CD4-positive, alpha-beta T cell treated with Interleukin-6 at 100 ng/mL for 8 hours (primary cell): ENCODE data around the gene DDIT4L.
"Not testable (repeated sequence)": the region's sequence is repeated elsewhere in the genome, so short reads cannot be mapped to it uniquely, and the experiment has no call there.

Source experiments
- DNase-seq: peaks from one replicate; pipeline ENCODE4 v3.0.0-alpha.2; 2020; ENCODE audit warnings: mixed read lengths, low spot score

Gene DDIT4L

DNA sequence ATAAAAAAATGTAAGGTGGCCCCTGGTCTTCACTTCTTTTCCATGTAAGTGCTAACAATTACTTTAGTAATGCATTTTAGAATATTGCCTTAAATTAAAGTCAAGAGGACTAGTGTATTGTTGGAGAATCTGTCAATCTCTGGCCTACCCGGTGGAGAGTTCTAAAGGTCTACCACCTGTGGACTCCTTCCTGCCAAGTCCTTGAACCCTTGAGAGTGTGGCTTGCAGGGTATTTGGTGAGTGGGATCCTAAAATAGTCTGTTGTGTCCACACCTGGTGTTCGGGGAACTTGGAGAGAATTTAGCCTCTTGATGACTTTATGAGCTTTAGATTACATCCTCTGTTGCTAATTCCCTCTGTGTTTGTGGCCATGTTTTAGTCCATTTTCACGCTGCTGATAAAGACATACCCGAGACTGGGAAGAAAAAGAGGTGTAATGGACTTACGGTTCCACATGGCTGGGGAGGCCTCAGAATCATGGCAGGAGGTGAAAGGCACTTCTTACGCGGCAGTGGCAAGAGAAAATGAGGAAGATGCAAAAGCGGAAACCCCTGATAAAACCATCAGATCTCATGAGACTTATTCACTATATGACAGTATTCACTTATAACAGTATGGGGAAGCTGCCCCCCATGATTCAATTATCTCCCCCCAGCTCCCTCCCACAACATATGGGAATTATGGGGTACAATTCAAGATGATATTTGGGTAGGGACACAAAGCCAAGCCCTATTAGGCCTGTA is 23.8 kb downstream of the DDIT4L start:
- DNase-seq: no peak

DNA sequence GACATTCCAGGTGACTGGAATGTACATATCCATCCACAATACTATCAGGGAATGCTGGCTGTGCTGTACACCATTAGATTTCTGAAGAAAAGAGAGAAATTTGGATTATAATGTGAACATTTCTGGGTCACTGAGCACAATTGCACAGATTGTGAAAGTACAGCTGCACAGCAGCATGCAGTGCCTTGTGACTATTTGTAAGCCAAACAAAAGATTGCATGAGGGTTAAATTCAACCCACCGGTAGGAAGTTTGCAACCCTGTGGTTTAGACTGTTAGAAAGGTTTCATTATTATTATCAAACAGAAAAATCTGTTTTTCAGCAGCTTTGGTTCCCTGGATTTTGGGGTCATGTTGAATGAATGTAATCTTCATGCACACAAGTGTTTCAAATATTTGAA is 24.5 kb downstream of the DDIT4L start:
- DNase-seq: no peak

DNA sequence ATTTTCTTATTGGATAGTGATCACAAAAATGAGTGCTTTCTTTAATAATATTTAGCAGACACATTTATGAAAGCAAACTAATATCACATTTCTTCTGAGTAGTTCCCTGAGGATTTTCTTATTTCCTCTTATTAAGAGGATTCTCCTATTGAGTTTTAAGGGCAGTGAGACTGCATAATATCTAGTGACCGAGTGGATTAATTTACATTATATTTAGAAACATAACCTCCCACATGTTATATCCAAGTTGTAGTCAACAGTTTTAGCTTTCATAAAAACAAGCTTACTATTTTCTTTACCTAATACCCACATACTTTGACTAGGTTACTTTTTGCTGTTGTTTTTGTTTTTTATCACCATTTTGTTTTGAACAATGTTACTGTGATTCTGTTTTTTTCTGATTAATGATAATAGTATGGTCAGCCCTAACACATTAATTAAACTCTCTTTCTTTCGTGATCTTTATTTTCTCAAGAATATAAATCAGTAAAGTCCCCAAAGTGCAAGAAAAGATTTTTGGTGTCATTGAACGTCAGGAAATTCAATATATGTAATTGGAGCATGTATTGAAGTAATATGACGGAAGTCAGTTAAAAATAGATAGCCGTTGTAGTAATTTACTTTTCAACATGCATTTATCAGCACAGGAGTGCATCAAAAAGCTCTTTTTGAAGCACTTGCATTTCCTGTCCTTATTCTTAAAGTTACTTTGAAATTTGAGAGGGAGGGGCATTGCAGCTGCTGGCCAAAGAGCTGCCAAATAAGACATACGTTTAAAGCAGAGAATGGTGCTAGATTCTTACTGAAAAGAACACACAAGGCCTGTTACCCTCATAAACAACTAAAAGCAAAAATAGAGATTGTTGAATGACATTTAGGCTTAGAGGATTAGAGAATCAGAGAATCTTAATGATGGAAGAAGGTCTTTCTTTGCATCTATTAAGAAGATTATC is 25.2 kb downstream of the DDIT4L start:
- DNase-seq: no peak

DNA sequence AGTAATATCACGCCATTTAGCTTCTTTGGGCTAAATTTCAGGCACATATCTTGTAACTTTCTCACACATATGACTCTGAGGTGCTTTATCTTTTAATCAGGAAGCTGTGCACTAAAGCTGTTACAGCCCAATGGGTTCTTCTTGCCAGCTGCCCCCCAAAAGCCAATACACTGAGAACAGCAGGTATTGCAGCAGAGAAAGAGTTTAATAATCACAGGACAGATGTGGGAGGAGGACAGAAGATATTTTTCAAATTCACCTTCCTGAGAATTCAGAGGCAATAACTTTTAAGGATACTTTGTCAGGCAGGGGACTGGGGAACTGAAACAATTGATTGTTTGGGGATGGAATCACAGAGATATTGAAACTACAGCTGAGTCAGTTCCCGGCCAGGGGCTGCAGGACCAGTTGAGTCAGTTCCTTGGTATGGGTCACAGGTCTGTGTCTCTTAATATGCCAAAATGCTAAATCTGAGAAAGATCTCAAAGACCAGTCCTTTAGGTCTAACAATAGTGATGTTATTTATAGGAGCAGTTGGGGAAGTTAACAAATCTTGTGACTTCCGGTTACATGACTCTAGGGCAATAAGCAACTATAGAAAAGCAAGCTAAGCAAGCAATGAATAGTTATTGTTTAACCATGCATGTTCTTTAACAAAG is 28.1 kb downstream of the DDIT4L start:
- no peak for DNase-seq

DNA sequence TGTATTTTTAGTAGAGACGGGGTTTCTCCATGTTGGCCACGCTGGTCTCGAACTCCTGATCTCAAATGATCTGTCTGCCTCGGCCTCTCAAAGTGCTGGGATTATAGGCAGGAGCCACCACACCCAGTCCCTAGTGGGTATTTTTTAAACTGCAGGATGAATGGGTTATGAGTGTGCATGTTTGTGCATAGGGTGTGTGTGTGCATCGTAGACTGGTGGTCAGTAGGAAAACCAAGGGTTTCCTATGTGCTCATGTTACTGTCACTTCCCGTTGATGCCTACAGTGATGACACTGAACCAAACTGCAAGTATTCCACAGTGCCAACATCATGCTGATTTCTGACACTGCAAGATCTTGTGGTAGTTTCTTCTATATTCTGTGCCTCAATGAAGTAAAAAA is 41.1 kb downstream of the DDIT4L start:
- no peak for DNase-seq

DNA sequence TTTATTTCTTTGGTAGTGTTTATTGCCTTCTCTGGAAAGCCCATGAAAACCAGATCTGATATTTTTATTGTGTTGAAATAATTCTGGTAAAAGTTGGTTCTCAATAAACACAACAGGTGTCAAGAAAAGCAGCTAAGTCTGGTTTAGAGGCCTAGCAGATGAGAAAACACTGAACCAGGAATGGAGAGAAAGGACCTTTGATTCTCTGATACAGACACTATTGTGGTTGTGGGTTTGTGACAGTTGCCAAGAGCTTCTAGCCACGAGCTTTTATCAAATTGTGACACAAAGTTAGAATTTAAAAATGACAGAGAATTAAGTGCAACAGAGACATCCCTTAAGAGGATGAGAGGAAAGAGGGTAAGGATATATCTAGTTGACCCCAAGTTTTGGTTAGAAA is 42.6 kb downstream of the DDIT4L start:
- DNase-seq: no peak

DNA sequence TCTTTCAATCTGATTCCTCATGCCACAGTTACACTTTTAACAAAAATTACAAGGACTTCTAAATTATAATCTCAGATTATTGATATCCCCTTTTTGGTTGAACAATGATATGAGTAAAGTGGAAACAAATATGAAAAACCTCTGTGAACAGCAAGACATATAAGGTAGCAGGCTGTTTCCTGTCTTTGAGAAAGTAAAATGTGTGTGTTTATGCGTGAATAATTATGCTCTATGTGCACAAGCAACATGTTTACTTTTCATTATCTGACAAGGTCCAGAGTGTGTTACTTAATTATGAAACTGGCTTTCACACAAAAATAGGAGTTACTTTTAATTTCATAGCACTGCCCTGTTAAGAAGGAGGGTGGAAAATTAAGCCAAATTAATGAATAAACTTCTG is 43.1 kb downstream of the DDIT4L start:
- no peak for DNase-seq

DNA sequence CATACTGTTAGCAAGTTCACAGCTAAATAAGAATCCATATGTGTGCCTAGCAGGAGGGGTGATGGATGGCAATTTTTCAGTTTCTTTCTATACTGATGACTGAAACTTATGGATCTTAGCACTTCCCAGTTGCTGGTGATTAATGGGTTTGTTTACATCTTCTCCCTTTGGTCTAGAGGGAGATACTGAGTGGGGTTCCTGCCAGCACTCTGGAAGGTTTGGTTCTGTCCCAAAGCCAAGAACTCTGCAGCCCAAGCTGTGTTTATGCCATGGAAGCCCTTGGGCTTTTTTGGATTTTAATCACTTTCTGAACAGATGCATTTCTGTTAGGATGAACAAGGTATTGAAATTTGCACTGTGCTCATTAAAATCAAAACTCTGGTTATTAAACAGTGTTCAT is 43.5 kb downstream of the DDIT4L start:
- DNase-seq: no peak

DNA sequence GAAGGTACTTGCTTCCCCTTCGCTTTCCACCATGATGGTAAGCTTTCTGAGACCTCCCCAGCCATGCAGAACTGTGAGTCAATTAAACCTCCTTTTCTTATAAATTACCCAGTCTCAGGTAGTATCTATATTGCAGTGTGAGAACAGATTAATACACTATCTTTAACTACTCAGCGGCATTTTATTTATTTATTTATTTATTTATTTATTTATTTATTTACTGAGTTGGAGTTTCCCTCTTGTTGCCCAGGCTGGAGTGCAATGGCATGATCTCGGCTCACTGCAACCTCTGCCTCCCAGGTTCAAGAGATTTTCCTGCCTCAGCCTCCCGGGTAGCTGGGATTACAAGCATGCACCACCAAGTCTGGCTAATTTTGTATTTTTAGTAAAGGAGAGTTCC is 52.9 kb downstream of the DDIT4L start:
- DNase-seq: not testable (repeated sequence)
